Subcutaneous adipose tissue (tissue), 4 donors: ENCODE measurements around the gene IQGAP1. TPM values are rescaled to one million over a fixed set of nuclear protein-coding genes. Genes with fewer than 3 reads are reported as not detected.

Source experiments
- CTCF ChIP-seq: fragments of 450-650 bp; IDR thresholded peaks from one replicate; pipeline ENCODE4 v1.5.1; 2016; ENCODE audit warnings: low read depth, mild to moderate bottlenecking, control low read depth, antibody characterized with exemption, moderate library complexity
- total RNA-seq, 4 donors: library from RNA; depleted of rRNA; stranded (reverse); fragments of >200 nt; gene quantifications; one replicate each; pipeline ENCODE4 v1.1.0, GENCODE V29; 2016

The IQGAP1 gene
- total RNA-seq, 4 donors from 2014 or later, result 279 to 493 (median 310) TPM

GRCh38 chr15:90376789-90377188 lies 11.3 kb upstream of the IQGAP1 start:
- TF ChIP-seq CTCF, result no peak

GRCh38 chr15:90379263-90379662 lies 8.8 kb upstream of the IQGAP1 start:
- no peak for TF ChIP-seq CTCF

- TF ChIP-seq CTCF, result no peak
These were observed 6.5 kb upstream of the IQGAP1 start for GRCh38 chr15:90381515-90381914.

- no peak for TF ChIP-seq CTCF
These were observed 5.7 kb upstream of the IQGAP1 start for GRCh38 chr15:90382320-90382719.

GRCh38 chr15:90386221-90386620 lies 1.8 kb upstream of the IQGAP1 start:
- TF ChIP-seq CTCF, result no peak

- TF ChIP-seq CTCF, result no peak
These were observed 679 bp downstream of the IQGAP1 start for GRCh38 chr15:90388462-90389380.

- TF ChIP-seq CTCF, result no peak
These were observed 1.5 kb downstream of the IQGAP1 start for GRCh38 chr15:90389513-90389912.
